Transverse colon (tissue), 3 donors: ENCODE data around the gene GINS1.

Source experiments
- EP300 ChIP-seq: sonication (generic); formaldehyde crosslinking; IDR thresholded peaks from one replicate; pipeline ENCODE4 v1.6.1; 2017; ENCODE audit warnings: antibody characterized with exemption, low read depth
- TF ChIP-seq, protein P1 (sequence below), 5 experiments: fragments of 200-600 bp in 3 of 5; fragments of 450-650 bp in 2 of 5; sonication (generic) in 3 of 5; IDR thresholded peaks; 1 replicate in 2 of 5; 2 replicates in 3 of 5; pipeline ENCODE4 v1.5.1; 2016 to 2017; ENCODE audit warnings: antibody characterized with exemption in 5 of 5, inconsistent platforms in 3 of 5, mild to moderate bottlenecking in 2 of 5, moderate library complexity in 1 of 5

GRCh38 chr20:25480156-25480555, 72.7 kb downstream of the GINS1 start:
- no peak for TF ChIP-seq EP300
- TF ChIP-seq, protein P1, sequence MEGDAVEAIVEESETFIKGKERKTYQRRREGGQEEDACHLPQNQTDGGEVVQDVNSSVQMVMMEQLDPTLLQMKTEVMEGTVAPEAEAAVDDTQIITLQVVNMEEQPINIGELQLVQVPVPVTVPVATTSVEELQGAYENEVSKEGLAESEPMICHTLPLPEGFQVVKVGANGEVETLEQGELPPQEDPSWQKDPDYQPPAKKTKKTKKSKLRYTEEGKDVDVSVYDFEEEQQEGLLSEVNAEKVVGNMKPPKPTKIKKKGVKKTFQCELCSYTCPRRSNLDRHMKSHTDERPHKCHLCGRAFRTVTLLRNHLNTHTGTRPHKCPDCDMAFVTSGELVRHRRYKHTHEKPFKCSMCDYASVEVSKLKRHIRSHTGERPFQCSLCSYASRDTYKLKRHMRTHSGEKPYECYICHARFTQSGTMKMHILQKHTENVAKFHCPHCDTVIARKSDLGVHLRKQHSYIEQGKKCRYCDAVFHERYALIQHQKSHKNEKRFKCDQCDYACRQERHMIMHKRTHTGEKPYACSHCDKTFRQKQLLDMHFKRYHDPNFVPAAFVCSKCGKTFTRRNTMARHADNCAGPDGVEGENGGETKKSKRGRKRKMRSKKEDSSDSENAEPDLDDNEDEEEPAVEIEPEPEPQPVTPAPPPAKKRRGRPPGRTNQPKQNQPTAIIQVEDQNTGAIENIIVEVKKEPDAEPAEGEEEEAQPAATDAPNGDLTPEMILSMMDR (IDR thresholded peaks at IDR 0.05): no peak
